Esophagus muscularis mucosa (tissue), 3 donors: Measurements from ENCODE around the gene CCT6A.

ENCODE experiments used
- CTCF ChIP-seq, 3 experiments: fragments of 200-600 bp in 2 of 3; fragments of 450-650 bp in 1 of 3; sonication (generic) in 2 of 3; IDR thresholded peaks; one replicate each; pipeline ENCODE4 v1.5.1; 2017 to 2019; ENCODE audit warnings: antibody characterized with exemption in 3 of 3, mild to moderate bottlenecking in 2 of 3, moderate library complexity in 1 of 3
- EP300 ChIP-seq: sonication (generic); formaldehyde crosslinking; IDR thresholded peaks from one replicate; pipeline ENCODE4 v1.6.1; 2017; ENCODE audit warnings: antibody characterized with exemption

- no peak for TF ChIP-seq EP300
- no peak for TF ChIP-seq CTCF (IDR thresholded peaks at IDR 0.05)
These were observed 25.0 kb upstream of the CCT6A start for GRCh38 chr7:56026538-56026937.
